Left lobe of liver (tissue), 2 donors: ENCODE results near the gene SPATA19. TPM values are rescaled to one million over a fixed set of nuclear protein-coding genes. Genes with fewer than 3 reads are reported as not detected.

Source experiments
- ATAC-seq: fragments of 200-7000 bp; cut with Tn5 transposase; one replicate; pipeline ENCODE4 v1.9.1; 2020; ENCODE audit warnings: mild to moderate bottlenecking, moderate library complexity
- DNase-seq: peaks from one replicate; pipeline ENCODE4 v3.0.0-alpha.2; 2020; ENCODE audit warnings: low spot score
- total RNA-seq: library from RNA; stranded (reverse); gene quantifications from one replicate; pipeline ENCODE4 v1.2.1, GENCODE V29; 2021
- donor health status: DM: no; HTN: no; CAD: no; lungs with moderate emphysema.
- donor health status: DM: no; HTN: yes; CAD: no.

The SPATA19 gene
- total RNA-seq, 1 donor from 2014 or later = not detected

DNA sequence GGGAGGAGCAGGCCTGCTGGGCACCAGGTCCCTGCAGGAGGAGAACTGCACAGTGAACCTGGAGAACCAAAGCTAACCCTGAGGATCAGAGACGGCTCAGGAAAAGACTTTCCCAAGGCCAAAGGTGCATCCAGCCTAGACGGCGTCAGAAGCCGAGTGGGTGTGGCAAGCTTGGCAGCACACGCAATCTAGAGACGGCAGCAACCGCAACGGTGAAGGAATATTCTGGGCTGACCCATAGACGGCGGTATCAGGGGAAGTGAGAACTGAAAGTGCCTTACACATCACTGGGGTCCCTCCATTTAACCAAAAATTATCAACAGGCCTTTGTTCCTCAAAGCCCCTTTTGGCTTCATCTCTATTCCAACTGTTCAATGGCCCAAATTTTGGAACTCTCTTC lies 26.2 kb downstream of the SPATA19 start:
- DNase-seq = no peak
- ATAC-seq = no peak

DNA sequence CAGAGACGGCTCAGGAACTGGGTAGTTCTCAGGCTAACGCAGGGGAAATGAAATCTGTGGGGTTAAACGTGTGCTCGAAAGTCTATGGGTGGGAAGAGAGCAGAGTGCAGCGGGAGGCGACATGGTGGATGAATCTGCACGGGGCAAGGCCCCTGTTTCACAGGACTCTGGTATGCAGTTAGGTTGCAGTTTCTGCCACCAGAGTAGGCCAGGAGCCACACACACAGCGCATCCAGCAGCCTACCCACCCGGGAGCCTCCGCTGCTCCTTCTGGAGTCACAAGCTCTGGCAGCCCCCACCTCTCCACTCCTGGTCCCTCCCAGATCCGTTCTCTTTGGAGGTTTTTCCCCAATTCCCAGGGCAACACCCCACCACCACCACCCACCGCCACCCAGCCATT lies 27.0 kb downstream of the SPATA19 start:
- no peak for ATAC-seq

DNA sequence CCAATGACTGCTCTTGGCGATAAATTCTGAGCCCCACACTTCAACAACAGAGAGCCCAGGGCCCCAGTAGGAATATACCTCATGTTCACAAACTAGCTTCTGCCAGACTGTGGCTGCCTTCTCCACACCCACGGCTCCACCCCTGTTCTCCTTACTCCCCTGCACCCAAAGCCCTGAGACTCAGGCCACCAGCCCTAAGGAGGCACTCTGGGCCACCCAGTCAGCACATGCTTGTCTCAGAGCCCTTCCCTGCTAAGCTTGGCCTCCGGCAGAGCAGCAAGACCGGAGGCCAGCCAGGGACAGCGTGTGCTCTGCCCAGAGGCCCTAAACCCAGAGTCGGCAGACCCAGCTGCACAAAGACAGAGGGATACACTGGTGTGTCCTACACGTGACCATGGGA lies 27.9 kb downstream of the SPATA19 start:
- DNase-seq (no peak), ATAC-seq (no peak)

More for the DNA sequence above, 27.0 kb downstream of the SPATA19 start:
- DNase-seq = no peak

DNA sequence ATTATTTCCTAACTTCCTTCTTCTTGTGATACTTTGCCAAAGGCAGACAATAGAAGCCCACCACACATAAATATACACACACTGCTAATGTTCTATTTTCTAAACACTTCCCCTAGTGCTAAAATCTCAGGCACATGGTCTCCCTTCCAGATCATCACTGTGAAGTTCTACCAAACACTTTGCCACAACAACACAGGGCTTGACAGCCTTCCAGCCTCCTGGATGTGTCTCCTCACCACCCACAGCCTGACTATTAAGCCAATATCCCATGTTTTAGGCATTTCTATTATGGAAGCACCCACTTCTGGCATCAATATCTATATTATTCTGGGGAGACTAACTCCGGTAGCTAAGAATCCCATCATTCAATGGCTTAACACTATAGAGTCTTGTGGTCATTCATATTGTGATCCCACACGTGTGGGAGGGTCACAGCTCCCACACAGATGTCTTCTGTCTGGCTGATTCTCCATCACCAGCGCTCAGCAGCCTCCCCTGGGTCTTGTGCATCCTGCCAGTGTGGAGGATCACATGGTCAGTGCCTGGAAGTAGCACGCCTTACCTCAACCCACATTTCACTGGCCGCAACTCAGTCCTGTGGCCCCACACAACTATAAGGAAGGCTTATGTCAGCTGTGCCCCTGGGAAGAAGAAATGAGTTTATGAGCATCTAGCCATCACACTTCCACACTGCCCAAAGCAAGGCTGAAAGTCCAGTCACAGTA lies 29.0 kb downstream of the SPATA19 start:
- ATAC-seq (no peak), DNase-seq (no peak)

DNA sequence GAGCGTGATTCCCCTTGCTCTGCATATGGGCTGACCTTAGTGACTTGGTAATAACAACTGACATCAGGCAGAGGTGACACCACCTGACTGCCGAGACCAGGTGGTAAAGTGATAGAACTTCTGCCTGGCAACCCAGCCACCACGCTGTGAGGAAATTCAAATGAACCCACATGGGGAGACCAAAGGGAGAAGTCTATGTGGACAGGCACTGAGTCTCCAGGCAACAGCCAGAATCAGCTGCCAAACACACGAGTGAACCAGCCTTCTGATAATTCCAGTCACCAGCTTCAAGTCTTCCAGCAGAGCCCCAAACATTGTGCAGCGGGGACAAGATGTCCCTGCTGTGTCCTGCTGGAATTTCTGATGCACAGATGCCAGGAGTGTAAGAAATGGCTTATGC lies 29.7 kb downstream of the SPATA19 start:
- no peak for DNase-seq
- ATAC-seq = no peak

DNA sequence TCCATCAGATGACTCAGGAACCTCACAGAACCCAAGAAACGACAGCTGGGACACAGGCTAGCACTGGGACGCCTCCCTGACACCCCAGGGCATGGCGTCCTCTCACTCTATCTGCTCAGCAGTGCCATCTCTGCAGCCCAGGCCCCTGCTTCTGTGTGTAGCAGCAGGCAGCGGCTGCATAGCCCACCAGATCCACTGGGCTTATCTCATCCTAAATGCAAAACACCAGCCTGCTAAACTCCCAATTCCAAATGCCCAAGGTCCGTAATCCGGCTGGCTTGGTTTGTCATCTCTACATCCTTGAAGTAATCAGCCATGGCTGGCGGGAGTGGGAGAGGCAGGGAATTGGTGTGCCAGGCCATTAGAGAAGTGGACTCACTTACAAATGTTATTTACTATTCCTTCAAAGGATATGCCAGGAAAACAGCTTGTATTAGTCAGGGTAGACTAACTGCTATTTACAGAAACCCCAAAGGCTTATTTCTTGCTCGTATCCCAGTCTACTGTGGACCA lies 30.7 kb downstream of the SPATA19 start:
- DNase-seq (no peak), ATAC-seq (no peak)

DNA sequence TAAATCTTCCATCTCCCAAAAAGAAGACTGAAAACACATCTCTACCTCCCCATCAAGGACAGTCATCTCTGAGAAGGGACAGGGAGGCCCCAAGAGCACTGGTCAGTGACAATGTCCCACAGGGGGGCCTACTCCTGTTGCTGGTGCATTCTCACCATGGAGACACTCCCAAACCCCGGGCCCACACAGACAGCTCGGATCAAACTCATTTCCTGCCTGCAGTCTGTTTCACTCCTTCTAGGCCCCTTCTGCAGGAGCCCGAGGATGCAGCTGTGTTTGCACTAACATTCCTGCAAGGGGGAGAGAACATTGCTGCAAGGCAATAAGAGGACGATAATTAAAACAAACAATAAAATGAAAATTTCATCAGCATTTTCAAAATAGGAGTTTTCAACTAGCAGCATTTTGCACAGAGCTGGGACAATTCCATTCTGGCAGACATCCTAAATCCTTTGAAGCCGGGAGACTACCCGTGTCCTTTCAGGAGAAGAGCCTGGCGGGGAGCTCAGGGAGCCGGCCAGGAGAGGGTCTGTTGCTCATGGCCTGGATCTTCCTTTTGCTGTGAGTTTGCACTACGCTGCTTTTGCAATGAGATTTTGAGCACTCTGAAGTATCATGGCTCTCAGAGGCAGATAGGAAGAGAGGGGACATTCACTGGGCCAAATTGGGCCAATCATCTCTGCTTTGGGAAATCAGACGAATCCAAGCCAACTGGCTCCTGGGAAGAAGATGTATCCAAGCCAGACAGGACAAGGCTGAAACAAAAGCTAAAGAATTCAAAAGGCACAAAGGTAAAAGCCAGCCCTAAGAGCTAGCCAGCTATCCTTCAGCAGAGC lies 33.2 kb downstream of the SPATA19 start:
- DNase-seq (no peak), ATAC-seq (no peak)

DNA sequence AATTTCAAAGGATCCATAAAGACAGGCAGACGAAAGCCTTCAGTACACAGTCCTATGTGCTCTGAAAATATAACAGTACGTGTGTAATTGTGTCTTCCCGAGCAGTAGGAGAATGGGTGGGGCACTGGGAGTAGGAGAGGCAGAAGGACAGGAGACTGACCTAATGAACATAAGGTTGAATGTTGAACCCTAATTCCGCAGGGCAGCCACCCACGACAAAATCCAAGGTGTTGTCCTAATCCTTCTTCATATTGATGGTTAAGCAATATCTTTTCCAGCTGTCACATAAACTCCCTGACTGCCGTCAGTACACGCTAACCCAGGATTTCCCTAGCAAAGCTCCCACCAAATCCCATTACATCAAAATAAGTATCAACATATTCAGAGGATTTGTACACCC lies 34.5 kb downstream of the SPATA19 start:
- DNase-seq (no peak), ATAC-seq (no peak)

DNA sequence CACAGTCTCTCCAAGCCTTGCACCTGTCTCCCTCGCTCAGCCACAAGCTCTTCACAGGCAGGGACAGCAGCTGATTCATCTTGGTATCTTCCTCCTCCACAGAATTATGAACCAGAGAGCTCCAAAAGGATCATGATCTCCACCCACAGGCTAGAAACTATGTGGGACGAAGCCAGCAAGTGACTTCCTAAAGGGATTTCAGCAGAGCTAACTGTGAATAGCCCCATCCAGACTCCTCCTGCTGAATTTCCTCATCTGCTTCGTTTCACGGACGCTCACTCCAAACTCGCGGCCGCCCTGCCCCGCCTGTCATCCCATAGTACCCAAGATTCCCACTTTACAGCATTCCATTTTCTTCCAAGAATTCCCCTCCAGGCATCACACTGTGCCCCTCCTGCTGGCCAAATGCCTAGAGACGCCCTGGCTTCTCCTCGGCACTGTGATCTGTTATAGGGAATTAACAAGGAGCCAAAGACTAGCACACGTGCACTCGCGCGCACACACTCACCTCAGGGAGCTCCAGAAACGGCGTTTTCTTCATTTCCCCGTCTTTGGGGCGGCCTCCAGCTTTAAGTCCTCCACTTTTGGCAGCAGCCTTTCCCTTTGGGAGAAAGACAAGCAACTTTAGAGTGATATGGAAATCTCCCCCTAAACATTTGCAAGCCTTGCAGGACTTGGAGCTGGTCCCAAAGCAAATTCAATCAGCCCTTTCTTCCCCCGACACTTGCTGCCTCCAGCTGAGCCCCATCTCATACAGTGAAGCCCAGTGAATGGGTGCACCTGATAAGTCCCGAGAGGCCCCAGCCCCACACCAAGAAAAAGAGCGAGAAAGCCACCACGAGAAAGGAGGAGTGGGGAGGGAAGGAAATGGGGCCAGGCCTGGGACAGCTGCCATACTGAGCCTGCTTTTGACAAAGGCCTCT lies 35.5 kb downstream of the SPATA19 start:
- DNase-seq (no peak), ATAC-seq (no peak)

DNA sequence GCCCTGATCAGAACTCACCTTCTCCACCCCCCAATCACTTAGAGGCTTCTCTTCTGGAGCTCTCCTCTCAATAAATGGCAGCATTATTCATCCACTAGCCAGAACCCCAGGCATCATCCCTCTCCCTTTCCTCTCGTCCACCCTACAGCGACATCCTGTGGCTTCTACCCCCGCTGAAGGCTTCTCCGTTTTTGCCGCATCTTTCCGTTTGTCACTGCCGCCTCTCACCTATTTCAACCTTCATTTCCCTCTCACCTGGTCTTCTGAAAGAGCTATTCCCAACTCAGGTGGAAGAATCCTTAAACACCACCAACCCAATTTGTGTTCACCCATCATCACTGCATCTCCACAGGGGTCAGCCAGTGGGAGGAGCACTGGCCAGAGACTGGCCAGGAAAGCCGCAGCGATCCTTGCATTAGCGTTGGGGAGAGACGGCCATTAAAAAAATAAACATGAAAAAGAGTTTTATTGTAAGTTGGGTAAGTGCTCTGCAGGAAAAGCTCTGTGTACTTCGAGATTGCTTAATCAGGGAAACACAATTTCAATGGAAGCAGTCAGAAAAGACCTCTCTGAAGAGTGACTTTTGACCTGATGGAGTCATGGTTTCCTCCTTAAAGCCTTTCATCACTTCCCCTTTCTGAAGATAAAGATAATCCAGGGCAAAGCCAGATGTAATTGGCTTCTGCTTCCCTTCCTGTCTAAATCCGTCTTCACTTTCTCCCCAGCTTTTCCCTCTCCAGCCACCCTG lies 36.7 kb downstream of the SPATA19 start:
- ATAC-seq (no peak), DNase-seq (no peak)

DNA sequence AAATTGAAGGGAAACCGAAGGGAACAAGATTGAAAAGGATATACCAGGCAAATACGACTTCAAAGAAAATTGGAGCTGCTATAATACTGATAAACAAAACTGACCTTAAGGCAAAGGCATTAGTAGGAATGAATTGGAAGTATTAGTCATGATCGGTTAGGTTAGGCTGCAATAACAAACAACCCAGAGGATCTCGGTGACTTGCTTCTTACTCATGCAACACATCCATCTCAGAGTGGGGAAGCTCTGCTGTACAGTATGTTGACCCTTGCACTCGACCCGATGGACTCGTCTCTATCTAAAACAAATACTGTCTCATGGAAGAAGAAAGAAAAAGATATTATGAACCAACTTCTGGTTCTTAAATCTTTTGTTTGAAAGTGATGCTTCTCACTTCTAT lies 42.3 kb downstream of the SPATA19 start:
- ATAC-seq (no peak), DNase-seq (no peak)

DNA sequence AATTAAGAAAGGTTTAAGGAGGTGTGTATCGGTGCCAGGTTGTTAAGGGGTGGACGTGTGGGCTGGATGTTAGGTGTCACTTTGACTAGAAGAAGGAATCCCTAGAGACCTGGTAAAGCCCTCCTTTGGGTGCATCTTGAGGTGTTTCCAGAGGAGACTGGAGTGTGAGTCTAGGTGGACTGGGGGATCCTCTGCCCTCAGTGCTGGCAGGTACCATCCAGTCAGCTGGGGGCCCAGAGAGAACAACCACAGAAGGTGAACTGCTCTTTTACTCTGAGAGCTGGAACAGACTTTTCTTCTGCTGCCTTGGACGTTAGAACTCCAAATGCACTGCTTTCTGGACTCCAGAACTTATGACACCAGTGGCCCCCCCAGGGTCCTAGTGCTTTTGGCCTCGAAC lies 44.0 kb downstream of the SPATA19 start:
- ATAC-seq = no peak
- DNase-seq = no peak

DNA sequence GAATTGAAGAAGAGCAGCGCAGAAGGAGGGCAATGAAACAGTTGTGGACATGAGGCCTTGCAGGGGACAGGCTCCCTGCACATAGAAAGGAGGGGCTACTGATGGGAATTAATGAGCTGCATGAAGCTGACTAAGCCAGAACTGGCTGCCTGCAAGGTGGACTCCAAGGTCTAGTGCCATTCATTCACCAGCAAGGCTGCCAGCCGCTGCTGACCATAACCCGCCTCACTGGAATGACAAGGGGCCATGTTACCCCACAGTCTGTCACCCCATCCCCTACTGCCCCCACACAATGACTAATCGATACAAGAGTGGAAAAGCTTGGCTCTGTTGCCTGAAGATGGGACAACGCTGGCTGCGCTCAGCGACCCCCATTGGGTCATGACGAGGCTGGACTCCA lies 44.6 kb downstream of the SPATA19 start:
- ATAC-seq = no peak

DNA sequence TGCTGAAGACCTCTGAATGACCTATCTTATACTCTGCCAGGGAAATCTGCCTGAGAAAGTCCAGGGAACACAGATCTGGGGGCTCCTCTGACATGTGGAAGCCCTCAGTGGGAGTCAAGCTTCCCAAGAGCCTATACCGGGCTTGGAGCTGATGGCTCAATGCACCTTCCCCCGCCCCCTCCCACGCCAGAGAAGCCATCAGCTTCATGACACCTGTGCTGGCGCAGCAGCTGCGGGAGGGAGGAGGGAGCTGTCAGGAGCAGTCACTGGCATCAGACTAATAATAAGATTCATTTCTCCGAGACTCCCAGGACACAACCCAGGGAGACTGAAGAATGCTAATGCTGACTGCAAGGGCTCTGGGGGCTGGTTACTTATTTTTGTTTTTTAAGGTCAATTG lies 47.8 kb downstream of the SPATA19 start:
- DNase-seq (no peak), ATAC-seq (no peak)

More for the DNA sequence above, 44.6 kb downstream of the SPATA19 start:
- DNase-seq = no peak

DNA sequence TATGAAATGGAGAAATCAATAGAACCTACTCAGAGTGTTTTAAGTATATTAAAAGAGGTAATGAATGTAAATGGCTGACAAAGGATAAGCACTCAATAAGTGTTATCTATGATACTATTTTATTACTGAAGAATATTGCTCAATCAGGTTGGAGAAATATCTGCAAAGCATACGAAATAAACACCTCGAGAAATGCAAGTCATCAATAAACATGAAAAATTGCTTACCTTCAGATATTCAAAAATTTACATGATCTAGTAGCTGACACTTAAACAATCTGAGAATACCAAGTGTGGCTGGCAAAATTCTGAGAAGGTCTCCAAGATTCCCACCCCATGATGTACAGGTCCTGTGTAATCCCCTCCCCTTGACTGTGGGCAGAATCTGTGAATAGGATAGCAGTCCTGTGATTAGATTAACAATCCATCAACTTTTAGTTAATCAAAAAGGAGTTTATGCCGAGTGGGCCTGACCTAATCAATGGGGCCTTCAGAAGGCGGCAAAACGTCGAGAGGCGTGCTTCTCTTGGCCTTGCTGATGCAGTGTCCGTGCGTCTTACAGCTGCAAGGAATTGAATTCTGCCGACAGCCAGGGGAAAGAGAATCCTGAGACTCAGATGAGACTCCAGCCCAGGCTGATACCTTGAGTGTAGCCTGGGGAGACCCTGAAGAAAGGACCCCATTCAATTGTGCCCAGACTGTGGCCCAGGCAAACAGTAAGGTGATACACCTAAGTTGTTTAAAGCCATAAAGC lies 49.1 kb downstream of the SPATA19 start:
- no peak for DNase-seq
- no peak for ATAC-seq

DNA sequence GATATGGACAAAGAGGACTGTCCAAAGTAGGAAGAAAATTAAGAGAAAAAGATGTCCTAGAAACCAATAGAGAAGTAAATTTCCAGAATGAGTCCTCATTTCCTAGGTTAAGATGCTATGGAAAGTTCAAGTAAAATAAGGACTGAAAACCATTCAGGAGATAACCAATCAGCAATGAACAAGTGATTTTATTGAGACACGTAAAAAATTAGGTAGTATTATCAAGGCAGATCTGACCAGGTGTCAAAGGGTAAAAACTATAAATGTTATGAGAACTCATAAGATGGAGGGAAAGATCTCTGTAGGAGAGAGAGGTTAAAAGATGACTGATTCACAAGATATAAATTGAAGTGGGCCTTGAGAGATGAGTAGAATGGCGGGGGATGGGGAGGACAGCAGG lies 50.2 kb downstream of the SPATA19 start:
- ATAC-seq (no peak), DNase-seq (no peak)

DNA sequence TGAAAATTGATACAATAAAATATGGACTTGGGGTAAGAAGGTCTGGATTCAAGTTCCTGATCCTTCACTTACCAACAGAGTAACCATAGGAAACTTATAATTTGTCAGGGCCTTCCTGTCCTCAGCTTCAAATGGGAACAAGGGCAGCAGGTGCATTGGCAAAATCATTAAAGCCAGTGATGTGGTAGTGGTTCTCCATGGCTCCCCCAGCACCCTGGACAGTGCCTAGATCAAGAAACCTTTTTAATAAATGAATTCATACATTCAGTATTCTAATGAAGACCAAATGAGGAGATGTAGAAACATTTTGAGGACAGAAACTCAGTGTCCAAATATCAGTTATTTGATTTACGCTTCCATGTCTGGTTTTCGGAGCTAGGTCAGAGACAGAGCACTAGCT lies 51.1 kb downstream of the SPATA19 start:
- DNase-seq (no peak), ATAC-seq (no peak)

DNA sequence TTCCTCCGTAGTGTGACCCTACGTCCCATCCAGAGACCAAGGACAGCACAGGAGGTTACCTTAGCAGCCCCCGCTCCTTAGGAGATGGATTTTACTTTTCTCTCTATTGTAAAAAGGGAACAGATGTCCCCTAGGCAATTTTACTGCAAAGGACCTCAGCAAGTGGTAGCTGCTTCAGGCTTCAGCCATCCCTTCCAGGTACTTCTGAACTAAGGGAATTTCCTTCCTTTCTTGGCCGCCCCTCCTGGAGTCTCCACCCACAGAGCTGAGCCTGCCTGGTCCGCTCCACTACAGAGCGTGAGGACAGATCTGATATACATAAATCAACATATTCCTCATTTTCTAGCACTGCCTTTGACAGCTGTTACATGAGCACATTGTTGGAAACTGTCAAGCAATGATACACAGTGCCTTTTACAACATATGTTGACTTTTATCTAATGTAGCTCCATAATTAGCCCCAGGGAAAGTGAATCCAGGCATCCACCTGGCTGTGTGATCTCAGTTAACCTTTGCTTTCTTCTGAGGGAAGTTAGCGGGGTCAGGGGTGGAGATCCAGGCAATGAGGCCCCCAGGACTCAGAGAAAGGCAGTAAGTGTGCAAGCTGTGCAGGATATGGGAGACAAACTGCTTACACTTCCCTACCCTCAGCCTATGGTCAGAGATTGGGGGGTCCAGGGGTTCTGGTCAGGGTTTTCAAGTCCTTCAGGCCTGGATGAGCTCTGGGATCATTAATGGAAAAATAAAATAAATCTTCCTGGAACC lies 51.9 kb downstream of the SPATA19 start:
- DNase-seq (no peak), ATAC-seq (no peak)

DNA sequence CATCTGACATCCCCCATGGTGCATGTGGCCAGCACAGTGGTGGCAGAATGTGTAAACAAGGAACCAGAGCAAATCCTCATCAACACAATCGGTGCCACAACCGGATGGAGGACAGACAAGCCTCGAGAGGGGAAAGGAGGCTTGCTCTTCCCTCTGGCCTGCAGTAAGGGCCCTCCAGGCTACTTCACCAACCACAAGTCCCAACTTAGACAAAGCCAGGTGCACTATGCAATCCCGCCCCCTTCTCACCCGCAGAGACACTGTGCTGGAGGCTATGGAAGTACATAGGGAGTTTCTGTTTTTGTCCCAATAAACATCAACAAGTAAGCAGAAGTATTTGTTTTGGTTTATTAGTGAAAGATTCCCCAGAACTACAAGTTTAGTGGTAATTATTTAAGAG lies 54.3 kb downstream of the SPATA19 start:
- ATAC-seq (no peak), DNase-seq (no peak)
